ENCODE measurements around the gene SLC12A5.
"Not testable (repeated sequence)": the region's sequence is repeated elsewhere in the genome, so short reads cannot be mapped to it uniquely, and the experiment has no call there.

The SLC12A5 gene

GRCh38 chr20:46028772-46029371 lies at the start of gene SLC12A5:
SLC12A5 (plus strand) TSS chr20:46029215; CDS start chr20:46029345, 130 bp downstream.
- no peak for DNase-seq (ENCODE audit: extremely low read depth in 1 of 2, low read depth in 1 of 2)

DNA sequence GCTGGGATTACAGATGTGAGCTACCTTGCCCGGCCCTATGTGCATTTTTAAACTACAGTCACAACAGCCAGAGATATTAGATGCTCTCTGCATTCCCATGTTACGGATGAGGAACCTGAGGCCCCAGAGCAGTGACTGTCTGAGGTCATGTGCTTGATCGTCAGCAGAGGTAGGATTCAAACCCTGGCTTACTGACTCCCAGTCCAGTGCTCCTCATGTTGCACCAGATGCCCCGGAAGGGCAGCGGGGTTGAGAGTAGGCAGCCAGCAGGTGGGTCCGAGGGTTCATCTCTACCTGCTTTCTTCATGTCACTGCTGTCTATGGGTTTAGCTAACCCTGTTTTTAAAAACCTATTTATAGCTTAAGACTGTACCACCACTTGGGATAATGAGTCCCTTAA lies 47.8 kb upstream of the SLC12A5 start:
- no peak for DNase-seq (ENCODE audit: extremely low read depth in 1 of 2, low read depth in 1 of 2)

GRCh38 chr20:45983279-45983743 lies 45.7 kb upstream of the SLC12A5 start:
- no peak for DNase-seq (ENCODE audit: extremely low read depth in 1 of 2, low read depth in 1 of 2)

- DNase-seq (ENCODE audit: extremely low read depth in 1 of 2, low read depth in 1 of 2): no peak
Measured at GRCh38 chr20:45985573-45985972, 43.4 kb upstream of the SLC12A5 start.

GRCh38 chr20:45987108-45987780 lies 41.8 kb upstream of the SLC12A5 start:
- DNase-seq (ENCODE audit: extremely low read depth in 1 of 2, low read depth in 1 of 2): peak; percentile 46 to 70

DNA sequence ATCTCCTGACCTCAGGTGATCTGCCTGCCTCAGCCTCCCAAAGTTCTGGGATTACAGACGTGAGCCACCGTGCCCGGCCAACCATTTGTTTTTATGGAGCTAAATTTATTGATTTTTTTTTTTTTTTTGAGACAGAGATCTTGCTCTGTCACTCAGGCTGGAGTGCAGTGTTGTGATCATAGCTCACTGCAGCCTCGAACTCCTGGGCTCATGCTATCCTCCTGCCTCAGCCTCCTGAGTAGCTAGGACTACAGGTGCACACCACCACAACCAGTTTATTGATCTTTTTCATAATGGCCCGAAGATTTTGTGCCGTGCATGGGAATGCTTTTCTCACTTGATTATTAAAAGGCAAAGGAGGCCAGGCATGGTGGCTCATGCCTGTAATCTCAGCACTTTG lies 40.2 kb upstream of the SLC12A5 start:
- DNase-seq (ENCODE audit: extremely low read depth in 1 of 2, low read depth in 1 of 2): not testable (repeated sequence)

- DNase-seq (ENCODE audit: extremely low read depth in 1 of 2, low read depth in 1 of 2): no peak
Measured at GRCh38 chr20:45991616-45992015, 37.4 kb upstream of the SLC12A5 start.

DNA sequence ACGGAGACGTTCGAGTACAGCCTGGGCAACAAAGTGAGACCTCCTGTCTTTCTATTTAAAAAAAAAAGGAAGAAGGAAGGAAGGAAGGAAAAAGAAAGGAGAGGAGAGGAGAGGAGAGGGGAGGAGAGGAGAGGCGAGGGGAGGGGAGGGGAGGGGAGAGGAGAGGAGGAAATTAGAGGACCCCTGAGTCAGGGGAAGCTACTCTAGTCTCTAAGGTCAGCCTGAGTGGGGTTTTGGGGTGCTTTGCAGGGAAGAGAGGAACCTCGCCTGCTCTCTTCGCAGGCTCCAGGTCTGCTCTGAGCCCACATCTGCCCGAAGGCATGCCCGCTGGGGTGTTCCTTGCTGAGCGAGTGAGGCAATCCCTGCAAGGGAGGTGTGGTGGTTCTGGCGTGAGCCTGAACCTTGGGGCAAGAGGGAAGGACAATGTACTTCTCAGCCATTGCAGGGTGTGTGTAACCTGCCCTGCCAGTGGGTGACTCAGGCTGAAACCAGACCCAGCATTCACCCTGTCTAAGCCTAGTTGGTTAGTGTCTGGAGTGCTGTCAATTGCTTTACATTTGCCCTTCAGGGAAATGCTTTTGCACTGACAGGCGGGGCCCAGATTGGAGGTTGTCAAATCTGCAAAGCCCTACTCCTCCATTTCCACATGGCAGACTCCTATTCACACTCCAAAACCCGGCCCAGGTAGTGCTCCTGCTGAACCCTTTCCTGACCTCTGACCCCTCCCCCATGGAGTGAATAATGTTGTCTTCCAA lies 35.6 kb upstream of the SLC12A5 start:
- DNase-seq (ENCODE audit: extremely low read depth in 1 of 2, low read depth in 1 of 2): no peak

- no peak for DNase-seq (ENCODE audit: extremely low read depth in 1 of 2, low read depth in 1 of 2)
Measured at GRCh38 chr20:45994761-45995493, 34.1 kb upstream of the SLC12A5 start.

DNA sequence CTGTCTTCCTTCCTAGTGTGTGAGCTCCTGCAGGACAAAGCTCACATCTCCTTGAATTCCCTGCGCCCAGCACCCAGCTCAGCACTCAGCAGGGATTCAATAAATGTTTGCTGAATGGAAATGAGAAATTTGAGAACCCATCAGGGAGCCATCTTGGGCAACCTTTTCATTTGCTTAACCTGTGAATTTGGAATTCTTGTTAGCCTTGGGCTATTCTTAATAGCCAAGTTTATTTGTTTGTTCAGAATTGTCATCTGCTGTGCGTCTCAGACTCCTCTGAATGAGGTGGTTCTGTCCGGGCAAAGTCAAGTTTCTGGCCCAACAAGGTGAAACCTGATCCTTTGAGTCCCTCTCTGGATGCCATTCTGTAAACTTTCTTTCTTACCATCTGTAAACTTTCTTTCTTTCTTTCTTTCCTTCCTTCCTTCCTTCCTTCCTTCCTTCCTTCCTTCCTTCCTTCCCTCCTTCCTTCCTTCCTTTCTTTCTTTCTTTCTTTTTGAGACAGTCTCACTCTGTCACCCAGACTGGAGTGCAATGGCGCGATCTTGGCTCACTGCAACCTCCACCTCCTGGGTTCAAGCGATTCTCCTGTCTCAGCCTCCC lies 33.4 kb upstream of the SLC12A5 start:
- DNase-seq (ENCODE audit: extremely low read depth in 1 of 2, low read depth in 1 of 2): not testable (repeated sequence)

DNA sequence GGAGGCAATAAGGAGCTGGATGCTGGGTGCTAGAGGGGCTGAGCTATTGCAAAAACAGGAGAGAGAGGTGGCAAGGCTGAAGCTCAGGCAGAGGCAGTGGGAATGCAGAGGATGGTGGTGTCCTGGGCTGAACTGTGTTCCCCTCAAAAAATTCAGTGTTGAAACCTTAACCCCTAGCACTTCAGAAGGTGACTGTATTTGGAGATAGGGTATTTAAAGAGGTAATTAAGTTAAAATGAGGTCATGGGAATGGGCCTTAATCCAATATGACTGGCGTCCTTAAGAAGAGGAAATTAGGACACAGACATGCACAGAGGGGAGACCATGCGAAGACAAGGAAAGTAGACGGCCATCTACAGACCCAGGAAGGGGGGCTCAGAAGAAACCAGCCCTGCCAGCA lies 31.8 kb upstream of the SLC12A5 start:
- DNase-seq (ENCODE audit: extremely low read depth in 1 of 2, low read depth in 1 of 2): no peak

GRCh38 chr20:45998337-45998736 lies 30.7 kb upstream of the SLC12A5 start:
- no peak for DNase-seq (ENCODE audit: extremely low read depth in 1 of 2, low read depth in 1 of 2)

GRCh38 chr20:45998761-45999160 lies 30.3 kb upstream of the SLC12A5 start:
- no peak for DNase-seq (ENCODE audit: extremely low read depth in 1 of 2, low read depth in 1 of 2)

DNA sequence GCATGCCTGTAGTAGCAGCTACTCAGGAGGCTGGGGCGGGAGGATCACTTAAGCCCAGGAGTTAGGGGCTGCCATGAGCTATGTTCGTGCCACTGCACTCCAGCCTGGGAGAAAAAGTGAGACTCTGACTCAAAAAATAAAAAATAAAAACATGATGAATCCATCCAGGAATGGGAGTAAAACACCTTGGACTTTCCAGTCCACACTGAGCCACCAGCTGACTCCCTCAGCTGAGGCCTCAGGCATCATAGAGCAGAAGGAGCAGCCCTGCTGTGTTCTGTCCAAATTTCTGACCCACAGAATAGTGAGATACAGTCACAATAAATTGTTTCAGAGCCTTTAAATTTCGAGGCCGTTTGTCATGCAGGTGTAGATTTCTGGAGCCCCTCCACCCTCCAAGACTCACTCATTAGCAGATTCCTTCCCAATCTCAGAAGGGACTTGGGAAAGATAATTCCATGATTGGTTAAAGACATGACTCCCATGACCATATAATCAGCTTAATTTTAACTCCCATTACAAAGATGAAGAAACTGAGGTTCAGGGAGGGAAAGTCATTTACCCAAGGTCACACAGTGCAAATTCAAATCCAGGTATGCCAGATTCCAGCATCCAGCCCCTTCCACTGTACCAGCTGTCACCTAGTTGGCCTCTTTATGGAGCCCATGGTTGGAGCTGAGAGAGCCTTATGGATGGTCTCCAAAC lies 29.3 kb upstream of the SLC12A5 start:
- no peak for DNase-seq (ENCODE audit: extremely low read depth in 1 of 2, low read depth in 1 of 2)

DNA sequence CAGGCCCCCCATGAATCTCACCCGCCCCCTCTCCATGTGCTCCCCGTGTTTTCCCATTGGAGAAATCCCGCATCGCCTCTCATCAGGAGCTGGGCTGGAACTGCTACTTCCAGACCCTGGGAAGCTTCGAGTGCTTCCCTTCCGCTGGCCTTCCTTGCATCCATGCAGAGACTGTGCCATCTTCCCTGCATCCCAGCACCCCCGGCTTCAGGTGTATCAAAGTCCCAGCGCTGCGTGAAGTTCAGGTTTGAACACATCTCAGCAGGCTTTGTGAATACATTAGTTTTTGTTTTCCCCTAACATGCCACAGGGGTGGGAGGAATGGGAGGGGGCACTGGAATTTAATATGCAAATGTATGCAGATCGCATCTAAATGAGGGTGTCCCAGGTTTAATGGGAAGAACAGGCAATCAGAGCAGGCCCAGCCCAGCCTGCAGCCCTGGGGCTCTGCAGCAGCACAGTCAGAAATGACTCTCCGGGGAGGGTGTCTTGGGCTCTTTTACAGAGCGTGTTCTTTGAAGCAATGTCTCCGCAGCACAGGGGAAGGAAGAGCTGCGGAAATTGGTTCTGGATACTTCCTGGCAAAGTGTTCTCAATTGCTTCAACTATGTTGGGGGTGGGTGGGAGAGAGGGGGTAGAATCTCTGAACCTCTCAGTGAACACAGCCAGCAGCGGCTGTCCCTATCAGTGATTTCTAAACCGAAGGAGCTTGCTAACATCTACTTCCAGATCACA lies 28.6 kb upstream of the SLC12A5 start:
- no peak for DNase-seq (ENCODE audit: extremely low read depth in 1 of 2, low read depth in 1 of 2)

- DNase-seq (ENCODE audit: extremely low read depth in 1 of 2, low read depth in 1 of 2): no peak
Measured at GRCh38 chr20:46001498-46001897, 27.5 kb upstream of the SLC12A5 start.

DNA sequence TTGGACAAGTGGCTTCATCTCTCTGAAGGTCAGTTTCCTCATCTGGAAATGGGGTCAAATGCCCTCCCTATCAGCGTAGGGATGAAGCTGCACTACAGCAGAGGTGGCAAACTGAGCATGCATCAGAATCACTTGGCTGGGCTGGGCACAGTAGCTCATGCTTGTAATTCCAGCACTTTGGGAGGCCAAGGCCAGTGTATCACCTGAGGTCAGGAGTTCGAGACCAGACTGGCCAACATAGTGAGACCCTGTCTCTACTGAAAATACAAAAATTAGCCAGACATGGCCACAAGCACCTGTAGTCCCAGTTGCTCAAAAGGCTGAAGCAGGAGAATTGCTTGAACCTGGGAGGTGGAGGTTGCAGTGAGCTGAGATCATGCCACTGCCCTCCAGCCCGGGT lies 27.0 kb upstream of the SLC12A5 start:
- DNase-seq (ENCODE audit: extremely low read depth in 1 of 2, low read depth in 1 of 2): no peak

DNA sequence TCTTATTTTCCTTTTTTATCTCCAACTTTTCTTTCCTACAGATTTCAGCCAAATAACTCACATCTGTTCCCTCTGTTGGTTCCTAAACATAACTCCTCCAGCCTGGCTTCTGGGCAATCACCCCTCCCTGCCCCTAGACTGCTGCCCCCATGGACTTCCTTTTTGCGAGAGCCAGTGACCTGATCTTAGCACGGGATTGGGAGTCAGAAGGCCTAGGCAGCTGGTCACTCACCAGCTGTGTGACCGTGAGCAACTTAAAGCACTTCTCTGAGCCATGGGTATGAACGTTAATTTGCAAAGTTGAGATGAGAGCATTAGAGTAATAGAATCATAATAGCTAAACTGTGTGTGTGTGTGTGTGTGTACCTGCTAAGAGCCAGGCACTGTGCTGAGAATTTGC lies 24.8 kb upstream of the SLC12A5 start:
- DNase-seq (ENCODE audit: extremely low read depth in 1 of 2, low read depth in 1 of 2): no peak

DNA sequence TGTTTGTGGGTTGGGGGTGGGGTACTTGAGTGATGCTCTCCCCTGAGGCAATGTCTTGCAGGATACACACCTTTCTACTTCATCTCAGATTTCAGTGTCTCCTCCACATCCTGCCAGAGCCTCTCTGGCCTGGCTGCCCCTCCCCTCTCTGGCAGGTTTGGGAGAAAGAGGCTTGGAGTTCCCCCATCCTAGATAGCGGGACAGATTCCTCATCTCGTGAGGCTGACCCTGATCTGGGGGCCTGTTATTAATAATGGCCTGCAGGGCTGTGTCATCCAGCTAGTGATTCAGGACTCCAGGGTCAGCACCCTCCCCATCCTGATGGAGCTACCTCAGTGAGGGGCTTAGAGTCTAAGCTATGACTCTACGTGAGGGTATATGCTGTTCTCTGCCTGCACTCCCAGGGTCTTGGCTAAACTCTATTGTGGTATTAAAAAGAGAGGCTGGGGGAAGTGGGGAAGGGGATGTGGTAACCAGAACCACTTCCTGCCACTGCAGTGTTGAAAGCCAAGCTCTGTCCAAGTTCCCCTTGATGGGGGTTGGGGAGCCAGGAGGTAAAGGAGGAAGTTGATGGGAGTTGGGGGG lies 24.0 kb upstream of the SLC12A5 start:
- DNase-seq (ENCODE audit: extremely low read depth in 1 of 2, low read depth in 1 of 2): no peak

Data from activated CD8-positive, alpha-beta memory T cell treated with anti-CD3 and anti-CD28 coated beads for 1 hour (primary cell).